Measurements from ENCODE around the gene RGS11.

DNA sequence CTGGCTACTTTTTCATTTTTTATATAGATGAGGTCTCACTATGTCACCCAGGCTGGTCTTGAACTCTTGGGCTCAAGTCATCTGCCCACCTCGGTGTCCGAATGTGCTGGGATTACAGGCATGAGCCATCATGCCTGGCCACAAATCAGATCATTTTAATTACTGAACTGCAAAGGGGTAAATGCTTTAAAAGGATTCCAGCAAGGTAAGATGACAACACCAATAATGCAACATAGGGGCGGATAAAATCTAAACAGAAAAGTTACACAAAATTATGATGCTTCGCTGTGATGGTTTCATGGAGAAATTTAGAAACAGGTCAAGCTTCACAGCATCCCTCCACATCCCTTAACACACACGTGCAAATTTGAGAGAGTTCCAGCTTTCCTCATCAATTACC lies 44.5 kb upstream of the RGS11 start:
- no peak for TF ChIP-seq EZH2phosphoT487 (IDR thresholded peaks at IDR 0.05; ENCODE audit: insufficient read depth, low read depth)
- no peak for TF ChIP-seq EZH2 (IDR thresholded peaks at IDR 0.05; ENCODE audit: insufficient read depth, poor library complexity, severe bottlenecking)
